HEK293 (cell line): ENCODE results near the gene OSCP1.

ENCODE experiments used
- CTCF ChIA-PET: fragments of 350-600 bp; formaldehyde crosslinking; extraction: SDS; loops from one replicate; lab custom pipeline; 2021; ENCODE audit warnings: antibody characterized with exemption; lab: Yijun Ruan, JAX
- POLR2A ChIA-PET: fragments of 300-600 bp; formaldehyde crosslinking; extraction: SDS; loops from one replicate; lab custom pipeline; 2020; ENCODE audit warnings: antibody characterized with exemption, inconsistent platforms; lab: Yijun Ruan, JAX
- H3K27ac ChIP-seq: fragments of 200-500 bp; sonication (Bioruptor generic); 2 replicates; pipeline ENCODE4 v1.5.1; 2014; ENCODE audit warnings: low read depth, low read length, control low read depth, inconsistent platforms; ENCODE audit errors: extremely low read depth
- H3K36me3 ChIP-seq, 2 experiments: fragments of 200-500 bp in 1 of 2; sonication (Bioruptor generic) in 1 of 2; 1 replicate in 1 of 2; 2 replicates in 1 of 2; pipeline ENCODE4 v1.5.1; 2014 to 2017; ENCODE audit warnings: inconsistent platforms in 2 of 2, low read length in 2 of 2; ENCODE audit not compliant: control insufficient read depth in 2 of 2, insufficient read depth in 1 of 2
- H3K4me1 ChIP-seq: fragments of 200-500 bp; sonication (Bioruptor generic); 2 replicates; pipeline ENCODE4 v1.5.1; 2014; ENCODE audit warnings: mild to moderate bottlenecking, low read length, inconsistent platforms; ENCODE audit not compliant: control insufficient read depth, insufficient read depth
- H3K4me3 ChIP-seq: 2 replicates; pipeline ENCODE4 v1.5.1; 2011; ENCODE audit warnings: low read depth, mild to moderate bottlenecking, control low read depth, low read length, moderate library complexity
- H3K9me3 ChIP-seq: fragments of 200-500 bp; sonication (Bioruptor generic); 2 replicates; pipeline ENCODE4 v1.5.1; 2014; ENCODE audit warnings: low read depth, low read length, inconsistent platforms; ENCODE audit not compliant: control insufficient read depth, insufficient read depth
- KLF1 ChIP-seq: fragments of 450-650 bp; formaldehyde crosslinking; IDR thresholded peaks from 2 replicates; pipeline ENCODE4 v1.5.1; 2016; ENCODE audit warnings: missing biosample characterization, missing genetic modification characterization
- SP3 ChIP-seq: fragments of 450-650 bp; formaldehyde crosslinking; IDR thresholded peaks from 2 replicates; pipeline ENCODE4 v1.5.1; 2016; ENCODE audit warnings: missing biosample characterization, missing genetic modification characterization
- YY2 ChIP-seq: fragments of 450-650 bp; formaldehyde crosslinking; IDR thresholded peaks from 2 replicates; pipeline ENCODE4 v1.5.1; 2016; ENCODE audit warnings: missing biosample characterization, missing genetic modification characterization
- ZBTB17 ChIP-seq: fragments of 450-650 bp; formaldehyde crosslinking; IDR thresholded peaks from 2 replicates; pipeline ENCODE4 v1.5.1; 2016; ENCODE audit warnings: missing biosample characterization, missing genetic modification characterization
- ZBTB20 ChIP-seq: fragments of 450-650 bp; formaldehyde crosslinking; IDR thresholded peaks from 2 replicates; pipeline ENCODE4 v1.5.1; 2016; ENCODE audit warnings: missing biosample characterization, missing genetic modification characterization
- ZBTB7A ChIP-seq: fragments of 450-650 bp; formaldehyde crosslinking; IDR thresholded peaks from 2 replicates; pipeline ENCODE4 v1.5.1; 2016; ENCODE audit warnings: low read depth, missing biosample characterization, missing genetic modification characterization
- ZNF473 ChIP-seq: fragments of 450-650 bp; formaldehyde crosslinking; IDR thresholded peaks from 2 replicates; pipeline ENCODE4 v1.5.1; 2017; ENCODE audit warnings: missing biosample characterization, missing genetic modification characterization
- ZSCAN30 ChIP-seq: fragments of 450-650 bp; IDR thresholded peaks from 2 replicates; pipeline ENCODE4 v1.5.1; 2018; ENCODE audit warnings: missing biosample characterization, mild to moderate bottlenecking, missing genetic modification characterization, moderate library complexity
- ZXDB ChIP-seq: fragments of 450-650 bp; formaldehyde crosslinking; IDR thresholded peaks from 2 replicates; pipeline ENCODE4 v1.5.1; 2016; ENCODE audit warnings: missing biosample characterization, missing genetic modification characterization
- TF ChIP-seq, protein P1 (sequence below): fragments of 450-650 bp; formaldehyde crosslinking; IDR thresholded peaks from 2 replicates; pipeline ENCODE4 v1.5.1; 2016; ENCODE audit warnings: missing biosample characterization, missing genetic modification characterization, borderline replicate concordance
- TF ChIP-seq, protein P2 (sequence below): fragments of 450-650 bp; formaldehyde crosslinking; IDR thresholded peaks from 2 replicates; pipeline ENCODE4 v1.5.1; 2016; ENCODE audit warnings: missing biosample characterization, missing genetic modification characterization
- TF ChIP-seq, protein P3 (sequence below): fragments of 450-650 bp; formaldehyde crosslinking; IDR thresholded peaks from 2 replicates; pipeline ENCODE4 v1.5.1; 2016; ENCODE audit warnings: missing biosample characterization, missing genetic modification characterization
- TF ChIP-seq, protein P4 (sequence below): fragments of 450-650 bp; formaldehyde crosslinking; IDR thresholded peaks from 2 replicates; pipeline ENCODE4 v1.5.1; 2016; ENCODE audit warnings: missing biosample characterization, missing genetic modification characterization
- TF ChIP-seq, protein P5 (sequence below): fragments of 450-650 bp; formaldehyde crosslinking; IDR thresholded peaks from 2 replicates; pipeline ENCODE4 v1.5.1; 2017; ENCODE audit warnings: missing biosample characterization, missing genetic modification characterization
- TF ChIP-seq, protein P6 (sequence below): fragments of 450-650 bp; formaldehyde crosslinking; IDR thresholded peaks from 2 replicates; pipeline ENCODE4 v1.5.1; 2016; ENCODE audit warnings: missing biosample characterization, missing genetic modification characterization

Gene OSCP1

DNA sequence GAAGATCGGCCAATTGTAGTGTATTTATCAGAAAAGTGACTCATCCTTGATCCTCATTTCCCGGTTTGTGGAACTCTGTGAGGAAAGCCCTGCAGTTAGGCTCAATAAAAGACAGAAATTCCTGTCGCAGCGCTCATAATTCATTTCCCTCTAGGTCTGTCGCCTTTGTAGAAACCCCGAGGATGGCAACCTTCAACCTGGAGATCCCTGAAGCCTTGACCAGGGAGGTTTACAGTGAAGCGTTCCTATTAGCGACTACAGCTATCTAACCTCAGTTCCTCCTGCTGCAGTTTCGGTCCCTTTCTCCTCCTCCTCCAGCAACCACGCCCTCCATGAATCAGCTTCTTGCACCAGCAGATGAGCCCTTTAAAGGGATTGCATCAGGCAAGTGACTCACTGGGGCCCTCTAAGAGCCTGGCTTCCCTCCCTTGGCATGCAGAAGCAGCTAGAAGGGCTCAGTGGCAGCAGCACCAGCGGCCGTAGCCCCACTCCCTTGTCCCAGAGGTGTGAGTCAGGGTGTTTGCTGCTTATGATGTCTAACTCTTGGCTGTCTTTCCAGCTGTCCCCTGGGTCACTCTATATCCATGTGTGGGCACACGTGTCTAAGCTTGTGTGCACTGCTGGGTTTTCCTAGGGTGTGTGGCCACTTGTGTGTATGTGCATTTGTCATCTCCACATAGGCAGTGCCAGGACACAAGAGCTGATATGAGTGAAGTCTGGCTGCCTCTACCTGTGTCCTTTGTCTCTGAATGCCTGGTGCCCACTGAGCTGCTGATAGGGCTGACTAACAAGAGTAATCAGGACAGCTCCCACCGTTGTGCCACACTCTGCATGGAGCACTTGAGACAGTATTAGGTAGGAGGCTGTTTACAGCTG is 63.7 kb downstream of the OSCP1 start (continued):
- TF ChIP-seq, protein P1, sequence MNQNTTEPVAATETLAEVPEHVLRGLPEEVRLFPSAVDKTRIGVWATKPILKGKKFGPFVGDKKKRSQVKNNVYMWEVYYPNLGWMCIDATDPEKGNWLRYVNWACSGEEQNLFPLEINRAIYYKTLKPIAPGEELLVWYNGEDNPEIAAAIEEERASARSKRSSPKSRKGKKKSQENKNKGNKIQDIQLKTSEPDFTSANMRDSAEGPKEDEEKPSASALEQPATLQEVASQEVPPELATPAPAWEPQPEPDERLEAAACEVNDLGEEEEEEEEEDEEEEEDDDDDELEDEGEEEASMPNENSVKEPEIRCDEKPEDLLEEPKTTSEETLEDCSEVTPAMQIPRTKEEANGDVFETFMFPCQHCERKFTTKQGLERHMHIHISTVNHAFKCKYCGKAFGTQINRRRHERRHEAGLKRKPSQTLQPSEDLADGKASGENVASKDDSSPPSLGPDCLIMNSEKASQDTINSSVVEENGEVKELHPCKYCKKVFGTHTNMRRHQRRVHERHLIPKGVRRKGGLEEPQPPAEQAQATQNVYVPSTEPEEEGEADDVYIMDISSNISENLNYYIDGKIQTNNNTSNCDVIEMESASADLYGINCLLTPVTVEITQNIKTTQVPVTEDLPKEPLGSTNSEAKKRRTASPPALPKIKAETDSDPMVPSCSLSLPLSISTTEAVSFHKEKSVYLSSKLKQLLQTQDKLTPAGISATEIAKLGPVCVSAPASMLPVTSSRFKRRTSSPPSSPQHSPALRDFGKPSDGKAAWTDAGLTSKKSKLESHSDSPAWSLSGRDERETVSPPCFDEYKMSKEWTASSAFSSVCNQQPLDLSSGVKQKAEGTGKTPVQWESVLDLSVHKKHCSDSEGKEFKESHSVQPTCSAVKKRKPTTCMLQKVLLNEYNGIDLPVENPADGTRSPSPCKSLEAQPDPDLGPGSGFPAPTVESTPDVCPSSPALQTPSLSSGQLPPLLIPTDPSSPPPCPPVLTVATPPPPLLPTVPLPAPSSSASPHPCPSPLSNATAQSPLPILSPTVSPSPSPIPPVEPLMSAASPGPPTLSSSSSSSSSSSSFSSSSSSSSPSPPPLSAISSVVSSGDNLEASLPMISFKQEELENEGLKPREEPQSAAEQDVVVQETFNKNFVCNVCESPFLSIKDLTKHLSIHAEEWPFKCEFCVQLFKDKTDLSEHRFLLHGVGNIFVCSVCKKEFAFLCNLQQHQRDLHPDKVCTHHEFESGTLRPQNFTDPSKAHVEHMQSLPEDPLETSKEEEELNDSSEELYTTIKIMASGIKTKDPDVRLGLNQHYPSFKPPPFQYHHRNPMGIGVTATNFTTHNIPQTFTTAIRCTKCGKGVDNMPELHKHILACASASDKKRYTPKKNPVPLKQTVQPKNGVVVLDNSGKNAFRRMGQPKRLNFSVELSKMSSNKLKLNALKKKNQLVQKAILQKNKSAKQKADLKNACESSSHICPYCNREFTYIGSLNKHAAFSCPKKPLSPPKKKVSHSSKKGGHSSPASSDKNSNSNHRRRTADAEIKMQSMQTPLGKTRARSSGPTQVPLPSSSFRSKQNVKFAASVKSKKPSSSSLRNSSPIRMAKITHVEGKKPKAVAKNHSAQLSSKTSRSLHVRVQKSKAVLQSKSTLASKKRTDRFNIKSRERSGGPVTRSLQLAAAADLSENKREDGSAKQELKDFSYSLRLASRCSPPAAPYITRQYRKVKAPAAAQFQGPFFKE, result no peak
- TF ChIP-seq, protein P2, sequence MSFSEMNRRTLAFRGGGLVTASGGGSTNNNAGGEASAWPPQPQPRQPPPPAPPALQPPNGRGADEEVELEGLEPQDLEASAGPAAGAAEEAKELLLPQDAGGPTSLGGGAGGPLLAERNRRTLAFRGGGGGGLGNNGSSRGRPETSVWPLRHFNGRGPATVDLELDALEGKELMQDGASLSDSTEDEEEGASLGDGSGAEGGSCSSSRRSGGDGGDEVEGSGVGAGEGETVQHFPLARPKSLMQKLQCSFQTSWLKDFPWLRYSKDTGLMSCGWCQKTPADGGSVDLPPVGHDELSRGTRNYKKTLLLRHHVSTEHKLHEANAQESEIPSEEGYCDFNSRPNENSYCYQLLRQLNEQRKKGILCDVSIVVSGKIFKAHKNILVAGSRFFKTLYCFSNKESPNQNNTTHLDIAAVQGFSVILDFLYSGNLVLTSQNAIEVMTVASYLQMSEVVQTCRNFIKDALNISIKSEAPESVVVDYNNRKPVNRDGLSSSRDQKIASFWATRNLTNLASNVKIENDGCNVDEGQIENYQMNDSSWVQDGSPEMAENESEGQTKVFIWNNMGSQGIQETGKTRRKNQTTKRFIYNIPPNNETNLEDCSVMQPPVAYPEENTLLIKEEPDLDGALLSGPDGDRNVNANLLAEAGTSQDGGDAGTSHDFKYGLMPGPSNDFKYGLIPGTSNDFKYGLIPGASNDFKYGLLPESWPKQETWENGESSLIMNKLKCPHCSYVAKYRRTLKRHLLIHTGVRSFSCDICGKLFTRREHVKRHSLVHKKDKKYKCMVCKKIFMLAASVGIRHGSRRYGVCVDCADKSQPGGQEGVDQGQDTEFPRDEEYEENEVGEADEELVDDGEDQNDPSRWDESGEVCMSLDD (tag by site-specific recombination), result 0 out of 2 replicates have a peak, but pooled peaks have one; percentile 34

DNA sequence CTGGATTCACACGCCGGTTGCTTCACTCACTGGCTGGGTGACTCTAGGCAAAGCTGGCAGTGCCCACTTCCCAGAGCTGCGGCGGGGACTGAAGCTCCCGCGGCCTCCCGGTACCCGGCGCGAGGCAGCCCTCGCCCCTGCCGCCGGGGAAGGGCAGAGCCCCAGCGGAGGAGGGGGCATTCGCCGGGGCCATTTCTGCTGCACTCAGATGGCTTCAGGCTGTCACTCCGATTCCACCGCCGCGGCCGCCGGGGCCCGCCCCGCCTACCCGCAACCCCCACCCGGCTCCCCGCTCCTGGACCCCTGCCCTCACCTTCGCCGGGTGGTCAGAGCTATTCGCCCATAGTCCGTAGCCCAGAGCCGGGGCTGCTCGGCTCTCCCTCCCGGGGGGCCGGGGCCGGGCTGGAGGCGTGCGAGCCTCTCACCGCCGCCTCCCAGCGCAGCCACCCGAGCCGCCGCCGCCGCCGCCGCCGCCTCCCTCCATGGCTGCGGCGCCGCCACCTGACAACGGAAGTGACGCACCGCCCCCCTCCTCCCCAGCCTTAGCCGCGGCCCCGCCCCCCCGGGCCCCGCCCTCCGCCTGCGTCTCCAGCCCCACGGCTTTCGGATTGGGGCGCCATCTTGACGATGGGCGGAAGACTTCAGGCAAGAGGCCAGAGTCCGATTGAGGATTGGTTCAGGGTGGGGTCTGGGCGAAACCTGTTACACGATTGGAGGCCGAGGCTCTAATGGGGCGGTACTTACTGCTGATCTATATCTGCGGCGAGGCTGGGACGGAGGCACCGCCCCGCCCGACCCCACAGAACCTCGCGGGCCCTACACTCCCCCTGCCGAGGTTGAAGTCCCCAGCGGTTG is 64.6 kb downstream of the OSCP1 start, which contains the start of gene STK40:
TSS of gene STK40 (minus strand) at position 515 of the 855 bp plus-strand sequence. CDS start 24,592 bp downstream, outside the sequence.
- H3K27ac ChIP-seq, result peak within 1 kb of the TSS; percentile 78
- H3K4me1 ChIP-seq, result peaks cover 3% of the 10 kb centered on the region
- H3K4me3 ChIP-seq, result peak within 1 kb of the TSS; percentile 81
- no peaks in the 10 kb centered on the region for H3K9me3 ChIP-seq
- CTCF ChIA-PET, result interaction anchor here (1.3 to 3.1 kb wide), 4 partner anchors 17 to 236 kb away, joined by 6 to 19 read pairs (median 10); no protein-coding TSS in a partner anchor
- POLR2A ChIA-PET, result interaction anchor here (0.6 to 5.8 kb wide), 13 partner anchors 10 to 606 kb away, joined by 3 to 103 read pairs (median 6); partner anchors contain the start of genes LSM10, MAP7D1, MRPS15 and OSCP1
- peaks cover 0 to 12% of the 10 kb centered on the region in 2 experiments; a peak in 1 of 3 replicates for H3K36me3 ChIP-seq
- TF ChIP-seq YY2 (peak; percentile 92), ZNF473 (tag by site-specific recombination) (no peak), ZBTB17 (tag by site-specific recombination) (peak; percentile 78; the same call in 1 of the 2 replicates), ZSCAN30 (0 out of 2 replicates have a peak, but pooled peaks have one; percentile 51), ZBTB7A (tag by site-specific recombination) (0 out of 2 replicates have a peak, but pooled peaks have one; percentile 21), SP3 (tag by site-specific recombination) (peak; percentile 98), ZXDB (0 out of 2 replicates have a peak, but pooled peaks have one; percentile 42), ZBTB20 (tag by site-specific recombination) (peak; percentile 64; the same call in 1 of the 2 replicates), KLF1 (tag by site-specific recombination) (peak; percentile 58)
- TF ChIP-seq, protein P3, sequence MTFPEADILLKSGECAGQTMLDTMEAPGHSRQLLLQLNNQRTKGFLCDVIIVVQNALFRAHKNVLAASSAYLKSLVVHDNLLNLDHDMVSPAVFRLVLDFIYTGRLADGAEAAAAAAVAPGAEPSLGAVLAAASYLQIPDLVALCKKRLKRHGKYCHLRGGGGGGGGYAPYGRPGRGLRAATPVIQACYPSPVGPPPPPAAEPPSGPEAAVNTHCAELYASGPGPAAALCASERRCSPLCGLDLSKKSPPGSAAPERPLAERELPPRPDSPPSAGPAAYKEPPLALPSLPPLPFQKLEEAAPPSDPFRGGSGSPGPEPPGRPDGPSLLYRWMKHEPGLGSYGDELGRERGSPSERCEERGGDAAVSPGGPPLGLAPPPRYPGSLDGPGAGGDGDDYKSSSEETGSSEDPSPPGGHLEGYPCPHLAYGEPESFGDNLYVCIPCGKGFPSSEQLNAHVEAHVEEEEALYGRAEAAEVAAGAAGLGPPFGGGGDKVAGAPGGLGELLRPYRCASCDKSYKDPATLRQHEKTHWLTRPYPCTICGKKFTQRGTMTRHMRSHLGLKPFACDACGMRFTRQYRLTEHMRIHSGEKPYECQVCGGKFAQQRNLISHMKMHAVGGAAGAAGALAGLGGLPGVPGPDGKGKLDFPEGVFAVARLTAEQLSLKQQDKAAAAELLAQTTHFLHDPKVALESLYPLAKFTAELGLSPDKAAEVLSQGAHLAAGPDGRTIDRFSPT (tag by site-specific recombination), result peak; percentile 90
- TF ChIP-seq, protein P4, sequence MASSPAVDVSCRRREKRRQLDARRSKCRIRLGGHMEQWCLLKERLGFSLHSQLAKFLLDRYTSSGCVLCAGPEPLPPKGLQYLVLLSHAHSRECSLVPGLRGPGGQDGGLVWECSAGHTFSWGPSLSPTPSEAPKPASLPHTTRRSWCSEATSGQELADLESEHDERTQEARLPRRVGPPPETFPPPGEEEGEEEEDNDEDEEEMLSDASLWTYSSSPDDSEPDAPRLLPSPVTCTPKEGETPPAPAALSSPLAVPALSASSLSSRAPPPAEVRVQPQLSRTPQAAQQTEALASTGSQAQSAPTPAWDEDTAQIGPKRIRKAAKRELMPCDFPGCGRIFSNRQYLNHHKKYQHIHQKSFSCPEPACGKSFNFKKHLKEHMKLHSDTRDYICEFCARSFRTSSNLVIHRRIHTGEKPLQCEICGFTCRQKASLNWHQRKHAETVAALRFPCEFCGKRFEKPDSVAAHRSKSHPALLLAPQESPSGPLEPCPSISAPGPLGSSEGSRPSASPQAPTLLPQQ (tag by site-specific recombination), result peak; percentile 22
- TF ChIP-seq, protein P5, sequence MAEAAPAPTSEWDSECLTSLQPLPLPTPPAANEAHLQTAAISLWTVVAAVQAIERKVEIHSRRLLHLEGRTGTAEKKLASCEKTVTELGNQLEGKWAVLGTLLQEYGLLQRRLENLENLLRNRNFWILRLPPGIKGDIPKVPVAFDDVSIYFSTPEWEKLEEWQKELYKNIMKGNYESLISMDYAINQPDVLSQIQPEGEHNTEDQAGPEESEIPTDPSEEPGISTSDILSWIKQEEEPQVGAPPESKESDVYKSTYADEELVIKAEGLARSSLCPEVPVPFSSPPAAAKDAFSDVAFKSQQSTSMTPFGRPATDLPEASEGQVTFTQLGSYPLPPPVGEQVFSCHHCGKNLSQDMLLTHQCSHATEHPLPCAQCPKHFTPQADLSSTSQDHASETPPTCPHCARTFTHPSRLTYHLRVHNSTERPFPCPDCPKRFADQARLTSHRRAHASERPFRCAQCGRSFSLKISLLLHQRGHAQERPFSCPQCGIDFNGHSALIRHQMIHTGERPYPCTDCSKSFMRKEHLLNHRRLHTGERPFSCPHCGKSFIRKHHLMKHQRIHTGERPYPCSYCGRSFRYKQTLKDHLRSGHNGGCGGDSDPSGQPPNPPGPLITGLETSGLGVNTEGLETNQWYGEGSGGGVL (tag by site-specific recombination), result peak; percentile 52
- TF ChIP-seq, protein P6, sequence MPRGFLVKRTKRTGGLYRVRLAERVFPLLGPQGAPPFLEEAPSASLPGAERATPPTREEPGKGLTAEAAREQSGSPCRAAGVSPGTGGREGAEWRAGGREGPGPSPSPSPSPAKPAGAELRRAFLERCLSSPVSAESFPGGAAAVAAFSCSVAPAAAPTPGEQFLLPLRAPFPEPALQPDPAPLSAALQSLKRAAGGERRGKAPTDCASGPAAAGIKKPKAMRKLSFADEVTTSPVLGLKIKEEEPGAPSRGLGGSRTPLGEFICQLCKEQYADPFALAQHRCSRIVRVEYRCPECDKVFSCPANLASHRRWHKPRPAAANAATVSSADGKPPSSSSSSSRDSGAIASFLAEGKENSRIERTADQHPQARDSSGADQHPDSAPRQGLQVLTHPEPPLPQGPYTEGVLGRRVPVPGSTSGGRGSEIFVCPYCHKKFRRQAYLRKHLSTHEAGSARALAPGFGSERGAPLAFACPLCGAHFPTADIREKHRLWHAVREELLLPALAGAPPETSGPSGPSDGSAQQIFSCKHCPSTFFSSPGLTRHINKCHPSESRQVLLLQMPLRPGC, result 0 out of 2 replicates have a peak, but pooled peaks have one; percentile 16
